ENCODE data around the gene POC1B.
A peak's percentile ranks its signal among the peaks of the same experiment; 100 is the strongest.
"Not testable (repeated sequence)": the region's sequence is repeated elsewhere in the genome, so short reads cannot be mapped to it uniquely, and the experiment has no call there.

POC1B gene

GRCh38 chr12:89464974-89465592 lies 60.8 kb downstream of the POC1B start:
- DNase-seq (ENCODE audit: low spot score), result no peak

- DNase-seq (ENCODE audit: low spot score), result peak; percentile 80
Measured at GRCh38 chr12:89461649-89462612, 63.9 kb downstream of the POC1B start.

- no peak for DNase-seq (ENCODE audit: low spot score)
Measured at GRCh38 chr12:89461190-89461589, 64.7 kb downstream of the POC1B start.

- DNase-seq (ENCODE audit: low spot score), result not testable (repeated sequence)
Measured at GRCh38 chr12:89459279-89459678, 66.6 kb downstream of the POC1B start.

GRCh38 chr12:89456565-89456964 lies 69.3 kb downstream of the POC1B start:
- DNase-seq (ENCODE audit: low spot score), result no peak

GRCh38 chr12:89454080-89454848 lies 71.6 kb downstream of the POC1B start:
- no peak for DNase-seq (ENCODE audit: low spot score)

GRCh38 chr12:89453121-89453978 lies 72.5 kb downstream of the POC1B start:
- DNase-seq (ENCODE audit: low spot score), result no peak

- DNase-seq (ENCODE audit: low spot score), result no peak
Measured at GRCh38 chr12:89451841-89452251, 74.0 kb downstream of the POC1B start.

GRCh38 chr12:89450907-89451306 lies 74.9 kb downstream of the POC1B start:
- DNase-seq (ENCODE audit: low spot score), result no peak

GRCh38 chr12:89448951-89449371 lies 76.9 kb downstream of the POC1B start:
- no peak for DNase-seq (ENCODE audit: low spot score)

GRCh38 chr12:89448526-89448925 lies 77.3 kb downstream of the POC1B start:
- DNase-seq (ENCODE audit: low spot score), result no peak

GRCh38 chr12:89439941-89440340 lies 85.9 kb downstream of the POC1B start:
- DNase-seq (ENCODE audit: low spot score), result no peak

GRCh38 chr12:89437231-89437630 lies 88.6 kb downstream of the POC1B start:
- no peak for DNase-seq (ENCODE audit: low spot score)

- no peak for DNase-seq (ENCODE audit: low spot score)
Measured at GRCh38 chr12:89436062-89436461, 89.8 kb downstream of the POC1B start.

GRCh38 chr12:89433634-89434033 lies 92.2 kb downstream of the POC1B start:
- DNase-seq (ENCODE audit: low spot score), result no peak

GRCh38 chr12:89432396-89432795 lies 93.5 kb downstream of the POC1B start:
- no peak for DNase-seq (ENCODE audit: low spot score)

- DNase-seq (ENCODE audit: low spot score), result no peak
Measured at GRCh38 chr12:89429528-89429927, 96.3 kb downstream of the POC1B start.

GRCh38 chr12:89427508-89428156 lies 98.2 kb downstream of the POC1B start:
- no peak for DNase-seq (ENCODE audit: low spot score)

GRCh38 chr12:89424846-89425245 lies 101.0 kb downstream of the POC1B start:
- no peak for DNase-seq (ENCODE audit: low spot score)

GRCh38 chr12:89424389-89424788 lies 101.5 kb downstream of the POC1B start:
- DNase-seq (ENCODE audit: low spot score), result no peak

Measured in LoVo (cell line).